BLaER1 (cell line): ENCODE measurements around the gene METTL1.

Source experiments
- H3K27ac ChIP-seq: shearing (Covaris generic); formaldehyde crosslinking; 2 replicates; pipeline ENCODE4 v1.8.1; 2022
- H3K27me3 ChIP-seq: shearing (Covaris generic); formaldehyde crosslinking; 2 replicates; pipeline ENCODE4 v1.8.1; 2022
- H3K36me3 ChIP-seq: shearing (Covaris generic); formaldehyde crosslinking; 2 replicates; pipeline ENCODE4 v1.8.1; 2022
- H3K4me1 ChIP-seq: shearing (Covaris generic); formaldehyde crosslinking; 2 replicates; pipeline ENCODE4 v1.8.1; 2022
- H3K4me2 ChIP-seq: shearing (Covaris generic); formaldehyde crosslinking; 2 replicates; pipeline ENCODE4 v1.8.1; 2022
- H3K4me3 ChIP-seq: shearing (Covaris generic); formaldehyde crosslinking; 2 replicates; pipeline ENCODE4 v1.8.1; 2022
- H3K9ac ChIP-seq: shearing (Covaris generic); formaldehyde crosslinking; 2 replicates; pipeline ENCODE4 v1.8.1; 2022
- H3K9me3 ChIP-seq: shearing (Covaris generic); formaldehyde crosslinking; 2 replicates; pipeline ENCODE4 v1.8.1; 2022
- H4K20me1 ChIP-seq: shearing (Covaris generic); formaldehyde crosslinking; 2 replicates; pipeline ENCODE4 v1.8.1; 2022
- Cebpa-rat ChIP-seq: shearing (Covaris generic); IDR thresholded peaks from 2 replicates; pipeline ENCODE4 v1.8.1; 2022

The METTL1 gene

GRCh38 chr12:57739914-57740538, 31.9 kb downstream of the METTL1 start:
- peaks cover 49% of the 10 kb centered on the region for H3K4me1 ChIP-seq
- H3K9ac ChIP-seq = peak overlapping the region; percentile 28
- peak overlapping the region; percentile 96 for H3K4me2 ChIP-seq
- no peaks in the 10 kb centered on the region for H3K9me3 ChIP-seq
- TF ChIP-seq Cebpa-rat = no peak
- peak overlapping the region; percentile 70; the same call in 1 of the 2 replicates for H3K4me3 ChIP-seq
- H3K27ac ChIP-seq = peak overlapping the region; percentile 66
- no peaks in the 10 kb centered on the region for H3K27me3 ChIP-seq
- peaks cover 31% of the 10 kb centered on the region for H3K36me3 ChIP-seq
- peaks cover 32% of the 10 kb centered on the region for H4K20me1 ChIP-seq

DNA sequence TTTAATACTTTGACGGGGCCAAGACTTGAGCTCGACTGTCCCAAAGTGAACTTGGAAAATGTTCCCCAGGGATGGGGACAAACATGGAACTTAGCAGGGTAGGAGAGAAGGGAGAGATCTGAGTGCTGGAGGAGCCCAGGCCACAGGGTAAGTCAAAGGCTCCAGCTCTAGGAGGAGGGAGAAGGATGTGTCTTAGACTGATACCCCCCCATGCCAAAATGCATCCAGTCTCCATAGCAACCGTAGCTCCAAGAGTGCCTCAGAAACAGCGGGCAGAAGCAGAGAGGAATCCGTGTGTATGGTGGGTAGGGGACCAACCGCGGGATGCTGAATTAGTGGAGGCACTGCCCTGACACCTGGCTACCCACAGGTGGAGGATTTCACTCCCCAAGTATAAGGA, 32.5 kb downstream of the METTL1 start:
- peak overlapping the region; percentile 66; the same call in 1 of the 2 replicates for H3K27ac ChIP-seq

GRCh38 chr12:57738661-57739237, 33.2 kb downstream of the METTL1 start, which contains the start of gene AGAP2:
TSS of gene AGAP2 (minus strand) at chr12:57738742. CDS start at chr12:57738246, 496 bp downstream.
- H3K9ac ChIP-seq = no peak within 1 kb of the TSS
- peak within 1 kb of the TSS; percentile 96 for H3K4me2 ChIP-seq
- peaks cover 41% of the 10 kb centered on the region for H3K4me1 ChIP-seq
- H3K27ac ChIP-seq = peak within 1 kb of the TSS; percentile 66; the same call in 1 of the 2 replicates
- H3K9me3 ChIP-seq = no peaks in the 10 kb centered on the region
- no peak within 1 kb of the TSS for H3K4me3 ChIP-seq
- no peak for TF ChIP-seq Cebpa-rat
- peaks cover 32% of the 10 kb centered on the region for H4K20me1 ChIP-seq
- H3K36me3 ChIP-seq = peaks cover 43% of the 10 kb centered on the region
- no peaks in the 10 kb centered on the region for H3K27me3 ChIP-seq

More for the DNA sequence above, 32.5 kb downstream of the METTL1 start:
- H3K4me2 ChIP-seq = peak overlapping the region; percentile 96
- TF ChIP-seq Cebpa-rat = no peak
- no peaks in the 10 kb centered on the region for H3K9me3 ChIP-seq
- H3K9ac ChIP-seq = no peak overlapping the region
- peaks cover 48% of the 10 kb centered on the region for H3K4me1 ChIP-seq
- peaks cover 37% of the 10 kb centered on the region for H3K36me3 ChIP-seq
- no peaks in the 10 kb centered on the region for H3K27me3 ChIP-seq
- H4K20me1 ChIP-seq = peaks cover 32% of the 10 kb centered on the region
- no peak overlapping the region for H3K4me3 ChIP-seq

GRCh38 chr12:57737467-57738460, 34.1 kb downstream of the METTL1 start:
- no peaks in the 10 kb centered on the region for H3K27me3 ChIP-seq

DNA sequence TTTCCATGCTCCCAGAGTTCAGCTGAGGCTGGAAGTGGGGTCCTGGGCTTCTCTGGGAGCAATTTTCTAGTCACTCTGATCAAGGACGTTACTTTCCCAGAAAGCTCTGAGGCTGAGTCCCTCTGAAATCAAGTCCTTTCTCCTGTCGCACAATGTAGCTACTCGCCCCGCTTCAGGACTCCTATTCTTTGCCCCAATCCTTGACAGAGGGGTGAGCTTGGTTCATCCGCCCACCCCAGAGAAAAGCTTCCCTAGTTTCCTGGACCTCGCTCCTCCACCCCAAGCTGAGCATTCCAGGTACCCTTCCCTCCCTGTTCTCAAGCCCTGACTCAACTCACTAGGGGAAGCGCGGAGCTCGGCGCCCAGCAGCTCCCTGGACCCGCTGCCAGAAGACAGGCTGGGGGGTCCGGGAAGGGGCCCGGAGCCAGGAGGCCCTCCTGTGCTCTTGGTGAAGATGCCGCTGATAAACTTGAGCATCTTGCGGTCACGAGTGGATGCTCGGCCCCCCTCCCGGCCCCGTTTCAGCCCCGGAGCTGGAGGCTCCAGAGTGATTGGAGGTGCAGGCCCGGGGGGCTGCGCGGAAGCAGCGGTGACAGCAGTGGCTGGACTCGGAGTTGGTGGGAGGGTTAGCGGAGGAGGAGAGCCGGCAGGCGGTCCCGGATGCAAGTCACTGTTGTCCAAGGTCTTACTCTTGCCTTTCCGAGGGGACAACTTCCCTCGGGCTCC, 35.0 kb downstream of the METTL1 start:
- TF ChIP-seq Cebpa-rat = no peak
- Histone ChIP-seq H3K36me3 (peaks cover 62% of the 10 kb centered on the region), H3K9ac (no peak overlapping the region), H4K20me1 (peaks cover 38% of the 10 kb centered on the region), H3K27ac (no peak overlapping the region), H3K9me3 (no peaks in the 10 kb centered on the region), H3K4me1 (peaks cover 30% of the 10 kb centered on the region), H3K4me2 (no peak overlapping the region), H3K4me3 (no peak overlapping the region), H3K27me3 (no peaks in the 10 kb centered on the region)

More at GRCh38 chr12:57737467-57738460, 34.1 kb downstream of the METTL1 start:
- Histone ChIP-seq H3K9ac (no peak overlapping the region), H4K20me1 (peaks cover 38% of the 10 kb centered on the region), H3K36me3 (peaks cover 53% of the 10 kb centered on the region), H3K4me3 (no peak overlapping the region), H3K4me1 (peaks cover 38% of the 10 kb centered on the region), H3K9me3 (no peaks in the 10 kb centered on the region), H3K4me2 (no peak overlapping the region), H3K27ac (no peak overlapping the region)
- TF ChIP-seq Cebpa-rat = no peak

GRCh38 chr12:57735952-57736740, 35.8 kb downstream of the METTL1 start:
- Histone ChIP-seq H3K36me3 (peaks cover 70% of the 10 kb centered on the region), H3K4me1 (peaks cover 22% of the 10 kb centered on the region), H3K9me3 (no peaks in the 10 kb centered on the region), H3K4me3 (no peak overlapping the region), H3K27ac (no peak overlapping the region), H4K20me1 (peaks cover 38% of the 10 kb centered on the region), H3K9ac (no peak overlapping the region), H3K27me3 (no peaks in the 10 kb centered on the region), H3K4me2 (no peak overlapping the region)
- TF ChIP-seq Cebpa-rat = no peak

DNA sequence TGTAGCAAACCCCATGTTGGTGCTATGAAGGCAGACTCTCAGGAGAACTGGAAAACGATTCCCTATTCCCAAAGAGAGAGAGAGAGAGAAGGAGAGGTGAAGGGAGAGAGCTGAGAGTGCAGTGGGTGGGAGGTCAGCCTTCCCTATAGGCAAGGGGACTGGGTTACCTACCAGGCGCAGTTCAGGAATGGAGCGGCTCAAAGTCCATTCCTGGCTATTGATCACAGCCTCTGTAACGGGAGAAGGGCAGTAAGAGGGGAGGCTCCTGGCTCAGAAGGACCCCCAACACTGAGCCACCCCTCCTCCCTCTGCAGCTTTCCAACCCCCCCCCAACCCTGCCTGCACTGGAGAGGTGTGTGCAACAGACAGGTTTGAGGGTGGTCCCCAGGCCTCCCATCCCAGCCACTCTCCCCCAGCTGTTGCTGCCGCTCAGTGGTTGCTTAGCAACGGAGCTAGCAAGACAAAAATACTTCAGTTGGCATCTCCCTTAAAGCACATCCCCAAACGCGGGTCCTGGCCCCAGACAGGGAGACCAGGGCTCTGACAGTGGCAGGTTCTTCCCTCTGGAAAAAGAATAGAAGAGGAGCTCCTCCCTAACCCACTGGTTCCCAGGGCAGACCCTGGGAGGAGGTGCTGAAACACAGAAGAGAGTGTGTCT, 36.6 kb downstream of the METTL1 start:
- Histone ChIP-seq H3K36me3 (peaks cover 78% of the 10 kb centered on the region), H3K9ac (no peak overlapping the region), H3K27ac (no peak overlapping the region), H4K20me1 (peaks cover 38% of the 10 kb centered on the region), H3K4me1 (peaks cover 14% of the 10 kb centered on the region), H3K27me3 (no peaks in the 10 kb centered on the region), H3K9me3 (no peaks in the 10 kb centered on the region), H3K4me2 (no peak overlapping the region), H3K4me3 (no peak overlapping the region)
- TF ChIP-seq Cebpa-rat = no peak

DNA sequence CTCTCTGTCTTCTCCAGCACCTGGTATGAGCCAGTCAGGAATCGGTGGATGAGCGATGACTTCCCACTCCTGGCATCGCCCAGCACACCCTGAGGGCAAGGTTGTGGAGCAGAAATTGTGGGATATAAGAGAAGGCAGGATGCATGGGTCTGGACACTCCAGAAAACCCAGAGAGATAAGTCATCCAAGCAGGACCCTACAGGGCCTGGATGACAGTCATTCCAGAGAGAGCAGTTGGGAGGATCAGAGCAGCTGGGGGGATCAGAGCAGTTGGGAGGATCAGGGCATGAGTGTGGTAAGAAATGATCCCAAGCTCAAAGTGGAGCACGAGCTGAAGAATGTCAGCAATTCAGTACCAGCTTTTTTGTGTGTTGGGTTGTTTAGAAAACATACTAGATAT, 37.3 kb downstream of the METTL1 start:
- TF ChIP-seq Cebpa-rat = no peak
- H3K27me3 ChIP-seq = no peaks in the 10 kb centered on the region
- H3K9ac ChIP-seq = no peak overlapping the region
- H4K20me1 ChIP-seq = peaks cover 38% of the 10 kb centered on the region
- H3K4me3 ChIP-seq = no peak overlapping the region
- no peaks in the 10 kb centered on the region for H3K9me3 ChIP-seq
- peaks cover 84% of the 10 kb centered on the region for H3K36me3 ChIP-seq
- H3K4me2 ChIP-seq = no peak overlapping the region
- H3K4me1 ChIP-seq = peaks cover 6% of the 10 kb centered on the region
- H3K27ac ChIP-seq = no peak overlapping the region
